Endothelial cell of umbilical vein (primary cell): Measurements from ENCODE around the gene SEMA5A. TPM values are rescaled to one million over a fixed set of nuclear protein-coding genes. Genes with fewer than 3 reads are reported as not detected.

Experiments
- BruUV-seq: library from RNA; stranded (reverse); fragments of 400-500 nt; replicated peaks from 2 replicates; lab custom pipeline; 2021; lab: Mats Ljungman, UMichigan
- CTCF ChIA-PET: fragments of 300-600, 350-600 bp; sonication (Branson Sonifier 250); formaldehyde crosslinking; loops from one replicate; lab custom pipeline; 2021; ENCODE audit warnings: antibody characterized with exemption, inconsistent platforms; lab: Charles Lee
- POLR2A ChIA-PET: fragments of 300-600, 350-600 bp; sonication (Branson Sonifier 250); formaldehyde crosslinking; loops from one replicate; lab custom pipeline; 2021; ENCODE audit warnings: antibody characterized with exemption, inconsistent platforms; lab: Charles Lee
- DNase-seq: peaks from one replicate; pipeline ENCODE4 v3.0.0-alpha.2; 2011; ENCODE audit warnings: low read depth, low spot score
- FAIRE-seq: peaks from 2 replicates; lab custom pipeline; 2011; peaks lifted over from hg19 to GRCh38; lab: Jason Lieb, UNC
- H2AFZ ChIP-seq: 2 replicates; pipeline ENCODE4 v1.6.0; 2012; ENCODE audit warnings: low read depth, low read length, control low read depth, inconsistent platforms
- H3K27ac ChIP-seq: 2 replicates; pipeline ENCODE4 v1.5.1; 2011; ENCODE audit warnings: low read depth, mild to moderate bottlenecking, control low read depth, low read length, moderate library complexity; ENCODE audit not compliant: insufficient read depth
- H3K27me3 ChIP-seq, 2 experiments: 2 replicates each; pipeline versions ENCODE4 v1.6.0 to v1.6.1; 2011; ENCODE audit warnings: low read length in 2 of 2, mixed read lengths in 1 of 2; ENCODE audit not compliant: control insufficient read depth in 2 of 2, insufficient read depth in 2 of 2
- H3K36me3 ChIP-seq, 2 experiments: 2 replicates in 1 of 2; 3 replicates in 1 of 2; pipeline ENCODE4 v1.5.1; 2011; ENCODE audit warnings: low read length in 2 of 2, mild to moderate bottlenecking in 1 of 2, moderate library complexity in 1 of 2; ENCODE audit not compliant: control insufficient read depth in 2 of 2, insufficient read depth in 2 of 2; ENCODE audit errors: extremely low read depth in 1 of 2
- H3K4me1 ChIP-seq: 3 replicates; pipeline ENCODE4 v1.5.1; 2011; ENCODE audit warnings: mild to moderate bottlenecking, low read length; ENCODE audit not compliant: control insufficient read depth, insufficient read depth; ENCODE audit errors: extremely low read depth
- H3K4me2 ChIP-seq: 2 replicates; pipeline ENCODE4 v1.6.1; 2011; ENCODE audit warnings: low read length, control low read depth, mixed read lengths; ENCODE audit not compliant: insufficient read depth
- H3K4me3 ChIP-seq, 3 experiments: fragments of 200-600 bp in 1 of 3; sonication (generic), shearing (Covaris generic) in 1 of 3; replicated peaks in 1 of 3; 2 replicates each; pipeline ENCODE4 v1.5.1; 2011 to 2016; ENCODE audit warnings: control low read depth in 3 of 3, low read length in 3 of 3, mild to moderate bottlenecking in 2 of 3, inconsistent platforms in 1 of 3, low read depth in 1 of 3, moderate library complexity in 1 of 3; ENCODE audit not compliant: insufficient read depth in 1 of 3
- H3K79me2 ChIP-seq: 2 replicates; pipeline ENCODE4 v1.6.0; 2012; ENCODE audit warnings: low read length, inconsistent platforms; ENCODE audit not compliant: control insufficient read depth, insufficient read depth
- H3K9ac ChIP-seq: replicated peaks from 2 replicates; pipeline ENCODE3; 2011; ENCODE audit warnings: low read length, control low read depth; ENCODE audit not compliant: insufficient read depth; ENCODE audit errors: extremely low read depth
- H3K9me1 ChIP-seq: replicated peaks from 3 replicates; pipeline ENCODE4 v1.6.0; 2011; ENCODE audit warnings: mild to moderate bottlenecking, low read length; ENCODE audit not compliant: control insufficient read depth, insufficient read depth; ENCODE audit errors: extremely low read depth
- H3K9me3 ChIP-seq: replicated peaks from 2 replicates; pipeline ENCODE4 v1.5.1; 2012; ENCODE audit warnings: low read length, inconsistent platforms; ENCODE audit not compliant: control insufficient read depth, insufficient read depth
- H4K20me1 ChIP-seq: replicated peaks from 2 replicates; pipeline ENCODE3; 2011; ENCODE audit warnings: mild to moderate bottlenecking, low read length; ENCODE audit not compliant: control insufficient read depth, insufficient read depth; ENCODE audit errors: extremely low read depth
- EZH2 ChIP-seq: IDR thresholded peaks from 2 replicates; pipeline ENCODE4 v1.6.1; 2012; ENCODE audit warnings: borderline replicate concordance, low read depth, mild to moderate bottlenecking, moderate library complexity, low read length, inconsistent platforms; ENCODE audit not compliant: severe bottlenecking
- FOS ChIP-seq: IDR thresholded peaks from 2 replicates; pipeline ENCODE4 v1.6.1; 2011; ENCODE audit warnings: mild to moderate bottlenecking, low read length, moderate library complexity, borderline replicate concordance; ENCODE audit not compliant: insufficient read depth
- GATA2 ChIP-seq: IDR thresholded peaks from 2 replicates; pipeline ENCODE4 v1.7.0; 2011; ENCODE audit warnings: low read depth, mild to moderate bottlenecking, moderate library complexity, mixed read lengths, low read length; ENCODE audit not compliant: insufficient read length, insufficient read depth
- JUN ChIP-seq: IDR thresholded peaks from 2 replicates; pipeline ENCODE4 v1.6.1; 2011; ENCODE audit warnings: borderline replicate concordance, low read depth; ENCODE audit not compliant: insufficient read length, insufficient read depth
- MYC ChIP-seq: IDR thresholded peaks from one replicate; pipeline ENCODE4 v1.6.1; 2011; ENCODE audit warnings: mild to moderate bottlenecking, low read depth, low read length
- POLR2A ChIP-seq: IDR thresholded peaks from 2 replicates; pipeline ENCODE4 v1.6.1; 2012; ENCODE audit warnings: low read depth, mild to moderate bottlenecking, control low read depth, low read length
- POLR2AphosphoS5 ChIP-seq: IDR thresholded peaks from 2 replicates; pipeline ENCODE4 v1.6.1; 2012; ENCODE audit warnings: low read depth, mild to moderate bottlenecking, control low read depth, low read length, moderate library complexity; ENCODE audit not compliant: insufficient read depth
- dilution Hi-C: fragments of 300-500 bp; cut with MboI; formaldehyde crosslinking; loops from one replicate; pipeline ENCODE4 v1.15.0; 2019; ENCODE audit warnings: low sequenced_read_pairs; ENCODE audit not compliant: extremely low pct_ligation_motif_present
- intact Hi-C: fragments of 100-400 bp; cut with micrococcal nuclease; formaldehyde crosslinking; loops from one replicate; pipeline ENCODE4 v1.10.0; 2022
- polyA plus RNA-seq, 4 experiments: library from polyadenylated mRNA; depleted of rRNA in 3 of 4; stranded (reverse) in 3 of 4; unstranded in 1 of 4; fragments of >200 nt; gene quantifications; 2 replicates each; pipeline versions ENCODE4 v1.2.1 to v1.2.3, GENCODE V29; 2011 to 2012; ENCODE audit warnings: missing spikeins in 1 of 4
- total RNA-seq: library from RNA; stranded (reverse); gene quantifications from 2 replicates; pipeline ENCODE4 v1.2.3, GENCODE V29; 2021
- TF ChIP-seq, protein P1 (sequence below), 2 donors: IDR thresholded peaks; 1 replicate in 1 of 2; 2 replicates in 1 of 2; pipeline ENCODE4 v1.5.1; 2011; ENCODE audit warnings: low read length in 2 of 2, mild to moderate bottlenecking in 2 of 2, moderate library complexity in 2 of 2, control low read depth in 1 of 2, inconsistent platforms in 1 of 2, low read depth in 1 of 2; ENCODE audit not compliant: insufficient read depth in 1 of 2; ENCODE audit errors: extremely low read depth in 1 of 2
- TF ChIP-seq, protein P2 (sequence below): IDR thresholded peaks from 2 replicates; pipeline ENCODE4 v1.6.1; 2011; ENCODE audit not compliant: insufficient read depth, insufficient read length

SEMA5A gene
- total and polyA plus RNA-seq, 2 donors (not counting 3 experiments of a cell fraction or from before 2014, with no cell fraction given): 0.04 to 0.06 TPM

DNA sequence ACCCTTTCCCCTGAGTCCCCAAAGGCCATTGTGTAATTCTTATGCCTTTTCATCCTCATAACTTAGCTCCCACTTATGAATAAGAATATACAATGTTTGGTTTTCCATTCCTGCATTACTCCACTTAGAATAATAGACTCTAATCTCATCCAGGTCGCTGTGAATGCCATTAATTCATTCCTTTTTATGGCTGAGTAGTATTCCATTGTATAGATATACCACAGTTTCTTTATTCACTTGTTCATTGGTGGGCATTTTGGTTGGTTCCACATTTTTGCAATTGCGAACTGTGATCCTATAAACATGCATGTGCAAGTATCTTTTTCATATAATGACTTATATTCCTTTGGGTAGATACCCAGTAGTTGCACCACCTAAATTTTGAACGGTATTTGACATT lies 101.5 kb downstream of the SEMA5A start:
- no peak overlapping the region for H3K4me3 ChIP-seq
- dilution Hi-C loops: no loop called here
- no peaks in the 10 kb centered on the region for H3K4me1 ChIP-seq
- no peak overlapping the region for H2AFZ ChIP-seq
- no peaks in the 10 kb centered on the region for H3K27me3 ChIP-seq
- H3K4me2 ChIP-seq: no peak overlapping the region
- no peak overlapping the region for H3K27ac ChIP-seq
- no peaks in the 10 kb centered on the region for H3K9me3 ChIP-seq
- H3K79me2 ChIP-seq: no peaks in the 10 kb centered on the region
- H3K9me1 ChIP-seq: no peaks in the 10 kb centered on the region
- ChIA-PET POLR2A (no interaction called here), CTCF (no interaction called here)
- H3K36me3 ChIP-seq: no peaks in the 10 kb centered on the region
- TF ChIP-seq EZH2: no peak
- no peak for TF ChIP-seq MYC
- TF ChIP-seq, protein P1, sequence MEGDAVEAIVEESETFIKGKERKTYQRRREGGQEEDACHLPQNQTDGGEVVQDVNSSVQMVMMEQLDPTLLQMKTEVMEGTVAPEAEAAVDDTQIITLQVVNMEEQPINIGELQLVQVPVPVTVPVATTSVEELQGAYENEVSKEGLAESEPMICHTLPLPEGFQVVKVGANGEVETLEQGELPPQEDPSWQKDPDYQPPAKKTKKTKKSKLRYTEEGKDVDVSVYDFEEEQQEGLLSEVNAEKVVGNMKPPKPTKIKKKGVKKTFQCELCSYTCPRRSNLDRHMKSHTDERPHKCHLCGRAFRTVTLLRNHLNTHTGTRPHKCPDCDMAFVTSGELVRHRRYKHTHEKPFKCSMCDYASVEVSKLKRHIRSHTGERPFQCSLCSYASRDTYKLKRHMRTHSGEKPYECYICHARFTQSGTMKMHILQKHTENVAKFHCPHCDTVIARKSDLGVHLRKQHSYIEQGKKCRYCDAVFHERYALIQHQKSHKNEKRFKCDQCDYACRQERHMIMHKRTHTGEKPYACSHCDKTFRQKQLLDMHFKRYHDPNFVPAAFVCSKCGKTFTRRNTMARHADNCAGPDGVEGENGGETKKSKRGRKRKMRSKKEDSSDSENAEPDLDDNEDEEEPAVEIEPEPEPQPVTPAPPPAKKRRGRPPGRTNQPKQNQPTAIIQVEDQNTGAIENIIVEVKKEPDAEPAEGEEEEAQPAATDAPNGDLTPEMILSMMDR (IDR thresholded peaks at IDR 0.05; ENCODE audit: extremely low read depth in 1 of 2, insufficient read depth in 1 of 2, low read depth in 1 of 2, low read length in 2 of 2): no peak
- no peak for TF ChIP-seq POLR2A
- TF ChIP-seq FOS: no peak
- no peak for TF ChIP-seq GATA2
- TF ChIP-seq JUN: no peak
- no peak for TF ChIP-seq POLR2AphosphoS5
- TF ChIP-seq, protein P2, sequence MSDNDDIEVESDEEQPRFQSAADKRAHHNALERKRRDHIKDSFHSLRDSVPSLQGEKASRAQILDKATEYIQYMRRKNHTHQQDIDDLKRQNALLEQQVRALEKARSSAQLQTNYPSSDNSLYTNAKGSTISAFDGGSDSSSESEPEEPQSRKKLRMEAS: no peak
- H4K20me1 ChIP-seq: no peaks in the 10 kb centered on the region
- DNase-seq: no peak
- intact Hi-C loops: no loop called here
- FAIRE-seq: no peak
- no TSS peak for BruUV-seq
- no peak overlapping the region for H3K9ac ChIP-seq
